LNCaP clone FGC (cell line): ENCODE results near the gene MACF1.
"Not testable (repeated sequence)": the region's sequence is repeated elsewhere in the genome, so short reads cannot be mapped to it uniquely, and the experiment has no call there.

Source experiments
- DNase-seq: peaks from one replicate; pipeline ENCODE4 v3.0.0-alpha.2; 2011; ENCODE audit warnings: low read depth
- H3K4me3 ChIP-seq: 2 replicates; pipeline ENCODE4 v1.5.1; 2011; ENCODE audit warnings: mild to moderate bottlenecking, low read depth, low read length, control low read depth
- CTCF ChIP-seq: IDR thresholded peaks from 2 replicates; pipeline ENCODE4 v1.5.1; 2012; ENCODE audit warnings: mild to moderate bottlenecking; ENCODE audit not compliant: control insufficient read depth, insufficient read depth; ENCODE audit errors: extremely low read depth

The MACF1 gene

GRCh38 chr1:39470040-39470439, 265.5 kb downstream of the MACF1 start:
- no peak overlapping the region for H3K4me3 ChIP-seq
- no peak for TF ChIP-seq CTCF
- DNase-seq, result no peak

- H3K4me3 ChIP-seq, result no peak overlapping the region
- DNase-seq, result no peak
- TF ChIP-seq CTCF, result no peak
Observed at GRCh38 chr1:39472826-39473225, 268.3 kb downstream of the MACF1 start.

- no peak for TF ChIP-seq CTCF
- H3K4me3 ChIP-seq, result no peak overlapping the region
- no peak for DNase-seq
Observed at GRCh38 chr1:39473324-39473723, 268.8 kb downstream of the MACF1 start.

- no peak overlapping the region for H3K4me3 ChIP-seq
- TF ChIP-seq CTCF, result no peak
- DNase-seq, result no peak
Observed at GRCh38 chr1:39474810-39475209, 270.3 kb downstream of the MACF1 start.

GRCh38 chr1:39475551-39475950, 271.1 kb downstream of the MACF1 start:
- not testable (repeated sequence) for DNase-seq, H3K4me3 ChIP-seq

- H3K4me3 ChIP-seq, result no peak overlapping the region
- no peak for TF ChIP-seq CTCF
- DNase-seq, result no peak
Observed at GRCh38 chr1:39478126-39478915, 273.8 kb downstream of the MACF1 start.

- H3K4me3 ChIP-seq, result no peak overlapping the region
- DNase-seq, result no peak
- TF ChIP-seq CTCF, result no peak
Observed at GRCh38 chr1:39481289-39481688, 276.8 kb downstream of the MACF1 start.
